ENCODE results near the gene PDK3. TPM values are rescaled to one million over a fixed set of nuclear protein-coding genes. Genes with fewer than 3 reads are reported as not detected.

Gene PDK3
- total RNA-seq (10 to 100 TPM; 24.1 to 53.0 (median 33.5) TPM), polyA plus RNA-seq (10 to 100 TPM in 1 of 3 donors, 1 to 10 TPM in 2; 4.3 to 11.5 (median 6.8) TPM)
- long read RNA-seq, donor 1, partial matches to known transcripts = 0 of 2 reads
- long read RNA-seq, donor 1, other reads (novel, unspliced or antisense) = 0 of 2 reads
- long read RNA-seq, donor 2, partial matches to known transcripts = 0 of 3 reads
- long read RNA-seq, donor 2, other reads (novel, unspliced or antisense) = 0 of 3 reads

DNA sequence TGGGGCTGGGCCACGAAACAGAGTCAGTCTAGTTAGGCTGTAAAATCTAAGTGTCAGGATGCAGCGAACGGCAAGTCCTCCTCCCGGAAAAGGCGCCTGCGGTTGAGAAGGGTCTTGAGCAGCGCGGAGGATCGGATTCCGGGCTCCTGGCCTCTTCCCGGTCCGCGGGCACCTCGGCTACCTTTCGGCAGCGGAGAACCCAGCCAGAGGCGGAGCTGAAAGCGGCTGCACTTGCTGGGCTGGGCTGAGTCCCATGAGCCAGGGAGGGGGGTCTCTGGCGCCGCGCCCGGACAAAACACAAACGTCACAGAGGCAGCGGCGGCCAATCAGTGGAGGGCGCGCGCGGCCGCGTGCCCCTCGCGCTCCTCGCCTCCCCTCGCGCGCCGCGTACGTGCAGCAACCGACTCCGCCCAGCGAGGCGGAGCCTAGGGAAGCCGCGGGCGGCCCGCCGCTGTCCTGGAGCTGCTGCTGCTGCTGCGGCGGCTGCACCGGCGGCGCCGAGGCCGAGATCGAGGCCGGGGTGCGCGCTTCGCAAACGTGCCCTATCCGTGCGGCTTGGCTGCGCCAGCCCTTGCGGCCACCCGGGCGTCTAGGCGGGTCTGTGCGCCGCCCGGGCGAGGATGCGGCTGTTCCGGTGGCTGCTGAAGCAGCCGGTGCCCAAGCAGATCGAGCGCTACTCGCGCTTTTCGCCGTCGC, at the start of gene PDK3:
Gene PDK3 (plus strand): TSS at position 451 of the 696 bp plus-strand sequence. CDS start 170 bp downstream, at position 621.
- H3K27me3 ChIP-seq (replicated peaks in 1 of 7) = no peaks in the 10 kb centered on the region
- intact Hi-C loops (cut with DNase I; ENCODE audit: low total_unique reads) = no loop called here
- peaks cover 0 to 49% (median 13%) of the 10 kb centered on the region in 6 donors for H3K4me1 ChIP-seq
- H3K36me3 ChIP-seq = no peaks in the 10 kb centered on the region
- peak within 1 kb of the TSS; percentile 41 to 79 (median 56) for H3K4me3 ChIP-seq
- H3K27ac ChIP-seq = peak within 1 kb of the TSS; percentile 24 to 94 (median 92)
- DNase-seq = peak; percentile 95
- WGBS, 5 donors = 0 to 57% (median 1%) methylated on average over 27 to 83 of the region's 83 CpGs
- H3K9me3 ChIP-seq = no peaks in the 10 kb centered on the region
- peak; percentile 78 to 90 (median 88) for TF ChIP-seq POLR2AphosphoS5 (IDR thresholded peaks at IDR 0.05)
- TF ChIP-seq, protein P1, sequence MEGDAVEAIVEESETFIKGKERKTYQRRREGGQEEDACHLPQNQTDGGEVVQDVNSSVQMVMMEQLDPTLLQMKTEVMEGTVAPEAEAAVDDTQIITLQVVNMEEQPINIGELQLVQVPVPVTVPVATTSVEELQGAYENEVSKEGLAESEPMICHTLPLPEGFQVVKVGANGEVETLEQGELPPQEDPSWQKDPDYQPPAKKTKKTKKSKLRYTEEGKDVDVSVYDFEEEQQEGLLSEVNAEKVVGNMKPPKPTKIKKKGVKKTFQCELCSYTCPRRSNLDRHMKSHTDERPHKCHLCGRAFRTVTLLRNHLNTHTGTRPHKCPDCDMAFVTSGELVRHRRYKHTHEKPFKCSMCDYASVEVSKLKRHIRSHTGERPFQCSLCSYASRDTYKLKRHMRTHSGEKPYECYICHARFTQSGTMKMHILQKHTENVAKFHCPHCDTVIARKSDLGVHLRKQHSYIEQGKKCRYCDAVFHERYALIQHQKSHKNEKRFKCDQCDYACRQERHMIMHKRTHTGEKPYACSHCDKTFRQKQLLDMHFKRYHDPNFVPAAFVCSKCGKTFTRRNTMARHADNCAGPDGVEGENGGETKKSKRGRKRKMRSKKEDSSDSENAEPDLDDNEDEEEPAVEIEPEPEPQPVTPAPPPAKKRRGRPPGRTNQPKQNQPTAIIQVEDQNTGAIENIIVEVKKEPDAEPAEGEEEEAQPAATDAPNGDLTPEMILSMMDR (IDR thresholded peaks at IDR 0.05 in 8 of 11, conservative IDR thresholded peaks at IDR 0.05 in 3 of 11) = peak in 1 of 11 experiments; percentile 8
- TF ChIP-seq POLR2A (IDR thresholded peaks at IDR 0.05) = peak in 1 of 3 donors; percentile 58

DNA sequence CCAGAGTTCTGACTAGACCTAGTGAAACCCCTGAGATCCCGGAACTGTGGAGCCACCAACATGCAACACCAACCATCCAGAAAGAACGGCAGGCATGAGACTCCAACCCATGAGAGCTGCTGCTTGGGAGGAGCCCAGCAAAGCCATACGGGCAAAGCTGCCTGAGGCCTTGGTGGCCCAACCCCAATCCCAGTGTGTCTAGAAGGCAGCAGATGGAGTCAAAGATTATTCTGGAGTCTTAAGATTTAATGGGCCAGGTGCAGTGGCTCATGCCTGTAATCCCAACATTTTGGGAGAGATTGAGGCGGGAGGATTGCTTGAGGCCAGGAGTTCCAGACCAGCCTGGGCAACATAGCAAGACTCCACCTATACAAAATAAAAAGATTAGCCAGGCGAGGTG, 49.2 kb upstream of the PDK3 start:
- TF ChIP-seq, protein P1 (IDR thresholded peaks at IDR 0.05 in 8 of 11, conservative IDR thresholded peaks at IDR 0.05 in 3 of 11) = no peak
- TF ChIP-seq POLR2AphosphoS5 (IDR thresholded peaks at IDR 0.05) = no peak
- no peak for TF ChIP-seq POLR2A (IDR thresholded peaks at IDR 0.05)
- intact Hi-C loops (cut with DNase I; ENCODE audit: low total_unique reads) = no loop called here
- H3K36me3 ChIP-seq = no peaks in the 10 kb centered on the region
- H3K9me3 ChIP-seq = peaks cover 0 to 8% (median 0%) of the 10 kb centered on the region in 8 donors
- H3K4me3 ChIP-seq = no peak overlapping the region
- DNase-seq = no peak
- H3K27me3 ChIP-seq (replicated peaks in 1 of 7) = no peaks in the 10 kb centered on the region
- WGBS, 5 donors = 59 to 100% (median 73%) methylated on average over 2 to 5 of the region's 5 CpGs
- H3K4me1 ChIP-seq = no peaks in the 10 kb centered on the region
- H3K27ac ChIP-seq = no peak overlapping the region

DNA sequence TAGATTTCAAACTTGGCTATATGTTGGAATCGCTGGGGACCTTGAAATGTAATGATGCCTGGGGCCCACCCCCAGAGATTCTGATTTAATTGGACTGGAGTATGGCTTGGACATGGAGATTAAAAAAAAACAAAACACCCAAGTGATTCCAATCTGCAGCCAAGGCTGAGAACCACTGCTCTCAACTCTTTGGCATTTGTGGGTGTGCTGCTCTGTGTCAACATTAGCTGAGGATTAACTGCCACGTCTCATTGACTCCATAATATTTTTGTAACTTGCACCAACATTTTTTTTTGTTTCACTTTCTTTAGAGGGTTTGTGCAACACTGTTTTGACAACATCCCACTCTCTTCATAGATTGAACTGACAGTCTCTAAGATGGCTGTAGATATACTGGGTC, 41.1 kb upstream of the PDK3 start:
- H3K4me3 ChIP-seq = no peak overlapping the region
- intact Hi-C loops (cut with DNase I; ENCODE audit: low total_unique reads) = no loop called here
- H3K4me1 ChIP-seq = no peaks in the 10 kb centered on the region
- H3K27ac ChIP-seq = no peak overlapping the region
- 61 to 83% (median 71%) methylated on average over 2 of the region's 2 CpGs for WGBS, 5 donors
- H3K27me3 ChIP-seq (replicated peaks in 1 of 7) = no peaks in the 10 kb centered on the region
- H3K36me3 ChIP-seq = no peaks in the 10 kb centered on the region
- no peak for DNase-seq
- H3K9me3 ChIP-seq = peaks cover 0 to 12% (median 0%) of the 10 kb centered on the region in 8 donors
- no peak for TF ChIP-seq POLR2AphosphoS5 (IDR thresholded peaks at IDR 0.05)
- TF ChIP-seq POLR2A (IDR thresholded peaks at IDR 0.05) = no peak
- TF ChIP-seq, protein P1 (IDR thresholded peaks at IDR 0.05 in 8 of 11, conservative IDR thresholded peaks at IDR 0.05 in 3 of 11) = no peak

DNA sequence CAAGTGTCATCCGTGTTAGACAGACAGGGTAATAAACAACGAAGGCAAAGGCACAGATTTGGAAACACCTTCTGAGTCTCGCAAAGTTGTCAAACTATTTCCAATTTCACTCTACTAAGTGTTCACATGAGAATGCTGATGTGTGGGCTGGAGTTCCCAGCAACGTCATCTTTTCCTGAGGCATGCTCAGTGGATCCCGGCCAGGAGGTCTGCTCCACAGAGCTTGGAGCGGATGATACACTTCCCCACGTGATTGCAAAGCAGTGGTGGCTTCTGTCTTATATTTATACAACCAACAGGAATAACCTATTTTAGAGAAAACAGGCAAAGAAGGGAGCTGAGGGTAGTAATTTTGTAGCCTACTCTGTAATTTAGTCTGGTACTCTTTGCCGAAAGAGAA, 40.1 kb upstream of the PDK3 start:
- H3K36me3 ChIP-seq = no peaks in the 10 kb centered on the region
- 71 to 90% (median 86%) methylated on average over 8 of the region's 8 CpGs for WGBS, 5 donors
- H3K4me3 ChIP-seq = no peak overlapping the region
- intact Hi-C loops (cut with DNase I; ENCODE audit: low total_unique reads) = no loop called here
- DNase-seq = no peak
- H3K27ac ChIP-seq = no peak overlapping the region
- no peaks in the 10 kb centered on the region for H3K4me1 ChIP-seq
- TF ChIP-seq, protein P1 (IDR thresholded peaks at IDR 0.05 in 8 of 11, conservative IDR thresholded peaks at IDR 0.05 in 3 of 11) = no peak
- TF ChIP-seq POLR2A (IDR thresholded peaks at IDR 0.05) = no peak
- TF ChIP-seq POLR2AphosphoS5 (IDR thresholded peaks at IDR 0.05) = no peak
- H3K27me3 ChIP-seq (replicated peaks in 1 of 7) = no peaks in the 10 kb centered on the region
- peaks cover 0 to 12% (median 0%) of the 10 kb centered on the region in 8 donors for H3K9me3 ChIP-seq

Measured in spleen (tissue), 13 donors.